Fibroblast of the aortic adventitia (primary cell): ENCODE data around the gene KLHL1. TPM values are rescaled to one million over a fixed set of nuclear protein-coding genes. Genes with fewer than 3 reads are reported as not detected.

Source experiments
- DNase-seq: peaks from one replicate; pipeline ENCODE4 v3.0.0-alpha.2; 2010; ENCODE audit warnings: low read depth
- H3K4me3 ChIP-seq: 2 replicates; pipeline ENCODE4 v1.5.1; 2011; ENCODE audit warnings: low read depth, mild to moderate bottlenecking, control low read depth, low read length, moderate library complexity
- CTCF ChIP-seq: IDR thresholded peaks from 2 replicates; pipeline ENCODE4 v1.5.1; 2011; ENCODE audit warnings: mild to moderate bottlenecking, low read length, control low read depth, inconsistent platforms; ENCODE audit not compliant: insufficient read depth
- total RNA-seq: library from RNA; depleted of rRNA; stranded (reverse); fragments of >200 nt; gene quantifications from 2 replicates; pipeline ENCODE4 v1.2.3, GENCODE V29; 2012; ENCODE audit warnings: low replicate concordance

Gene KLHL1
- total RNA-seq, 1 donor: not detected

- no peak for TF ChIP-seq CTCF
- DNase-seq: no peak
- no peak overlapping the region for H3K4me3 ChIP-seq
Measured at GRCh38 chr13:69737129-69737935, 370.9 kb downstream of the KLHL1 start.

GRCh38 chr13:69721631-69722030 lies 386.6 kb downstream of the KLHL1 start:
- H3K4me3 ChIP-seq: no peak overlapping the region
- no peak for TF ChIP-seq CTCF
- no peak for DNase-seq

DNA sequence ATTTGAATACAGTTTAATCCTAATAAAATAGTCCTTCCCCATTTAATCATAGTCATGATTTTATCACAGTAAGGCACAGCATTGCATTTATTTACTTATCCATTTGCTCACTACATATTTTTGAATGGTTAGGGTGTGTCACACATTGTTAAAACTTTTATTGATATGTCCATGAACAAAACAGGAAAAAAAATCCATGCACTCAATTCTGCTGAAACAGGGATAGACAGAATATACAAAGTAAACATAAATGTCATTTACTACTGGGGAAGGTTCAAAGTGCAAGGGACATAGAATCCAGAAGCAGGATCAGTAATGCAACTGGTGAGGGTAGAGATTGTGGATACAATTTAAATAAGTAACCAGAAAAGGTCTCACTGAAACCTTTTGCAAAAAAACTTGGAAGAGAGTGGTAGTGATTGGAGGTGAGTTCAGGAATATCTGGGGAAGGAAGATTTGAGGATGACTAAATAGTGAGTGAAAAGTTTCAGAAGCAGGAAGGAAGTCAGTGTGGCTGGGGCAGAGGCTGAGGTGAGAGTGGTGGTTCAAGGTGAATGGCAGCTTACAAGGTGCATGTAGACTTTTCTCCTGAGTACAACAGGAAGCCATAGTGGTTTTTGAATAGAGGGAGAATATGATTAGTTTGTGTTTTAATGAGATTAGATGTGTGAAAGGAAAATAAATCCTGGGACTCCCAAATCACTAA lies 387.8 kb downstream of the KLHL1 start:
- DNase-seq: no peak
- H3K4me3 ChIP-seq: no peak overlapping the region
- no peak for TF ChIP-seq CTCF

DNA sequence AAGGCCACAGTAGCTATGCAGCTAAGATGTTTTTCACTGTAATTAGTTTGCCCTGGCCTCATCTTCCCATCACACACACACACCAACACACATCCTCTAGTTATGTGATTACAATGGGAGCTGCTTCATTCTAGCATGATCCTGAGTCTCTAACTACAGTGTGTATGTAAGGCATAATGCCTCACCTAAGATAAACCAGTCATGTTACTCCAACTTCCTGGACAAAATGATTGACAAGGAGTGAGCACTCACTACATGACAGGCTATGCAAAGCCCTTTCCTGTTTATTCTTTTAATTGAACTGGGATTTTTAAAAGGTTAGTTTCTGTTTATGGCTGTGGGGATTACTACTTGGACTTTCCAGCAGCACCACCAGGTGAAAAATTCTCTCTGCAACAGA lies 401.4 kb downstream of the KLHL1 start:
- TF ChIP-seq CTCF: no peak
- no peak for DNase-seq
- no peak overlapping the region for H3K4me3 ChIP-seq

DNA sequence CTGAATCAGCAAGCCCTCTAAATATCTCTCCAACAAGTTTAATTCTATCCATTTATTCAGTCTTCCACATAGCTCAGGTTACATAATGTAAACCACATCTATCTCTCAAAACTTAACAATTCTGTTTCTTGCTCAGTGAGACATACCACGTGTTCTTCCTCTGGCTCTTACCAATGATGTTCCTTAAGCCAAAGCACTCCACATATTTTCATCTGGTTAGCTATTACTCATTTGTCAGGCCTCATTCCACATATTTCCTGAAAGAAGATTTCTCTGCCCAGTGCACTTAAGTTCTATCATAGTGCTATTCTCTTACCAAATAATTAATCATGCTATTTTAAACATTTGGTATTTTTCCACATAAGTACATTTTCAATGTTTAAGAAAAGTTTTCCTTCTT lies 403.9 kb downstream of the KLHL1 start:
- DNase-seq: no peak
- no peak overlapping the region for H3K4me3 ChIP-seq
- TF ChIP-seq CTCF: no peak

- no peak for DNase-seq
- H3K4me3 ChIP-seq: no peak overlapping the region
- no peak for TF ChIP-seq CTCF
Measured at GRCh38 chr13:69690999-69691398, 417.3 kb downstream of the KLHL1 start.
